DMS114 treated with DMSO at 0.1 percent for 48 hours (cell line): ENCODE measurements around the gene MEP1A.
"Not testable (repeated sequence)": the region's sequence is repeated elsewhere in the genome, so short reads cannot be mapped to it uniquely, and the experiment has no call there.

Source experiments
- DNase-seq: peaks from one replicate; lab custom pipeline; 2025; ENCODE audit not compliant: unreplicated experiment; lab: John Stamatoyannopoulos, UW

MEP1A gene

DNA sequence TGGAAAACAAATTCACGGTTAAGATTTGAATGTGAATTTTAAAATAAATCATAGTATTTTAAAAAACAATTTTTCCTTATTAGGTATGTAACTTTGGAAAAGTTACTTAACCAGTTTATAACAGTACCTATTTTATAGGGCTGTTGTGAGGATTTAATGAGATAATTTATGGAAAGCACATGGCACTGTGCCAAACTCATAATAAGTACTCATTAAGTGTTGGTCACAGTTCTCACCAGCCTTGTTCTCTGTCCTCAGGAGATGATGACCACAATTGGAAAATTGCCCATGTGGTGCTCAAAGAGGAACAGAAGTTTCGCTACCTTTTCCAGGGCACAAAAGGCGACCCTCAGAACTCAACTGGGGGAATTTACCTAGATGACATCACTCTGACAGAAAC is 39.6 kb downstream of the MEP1A start:
- DNase-seq, result no peak

DNA sequence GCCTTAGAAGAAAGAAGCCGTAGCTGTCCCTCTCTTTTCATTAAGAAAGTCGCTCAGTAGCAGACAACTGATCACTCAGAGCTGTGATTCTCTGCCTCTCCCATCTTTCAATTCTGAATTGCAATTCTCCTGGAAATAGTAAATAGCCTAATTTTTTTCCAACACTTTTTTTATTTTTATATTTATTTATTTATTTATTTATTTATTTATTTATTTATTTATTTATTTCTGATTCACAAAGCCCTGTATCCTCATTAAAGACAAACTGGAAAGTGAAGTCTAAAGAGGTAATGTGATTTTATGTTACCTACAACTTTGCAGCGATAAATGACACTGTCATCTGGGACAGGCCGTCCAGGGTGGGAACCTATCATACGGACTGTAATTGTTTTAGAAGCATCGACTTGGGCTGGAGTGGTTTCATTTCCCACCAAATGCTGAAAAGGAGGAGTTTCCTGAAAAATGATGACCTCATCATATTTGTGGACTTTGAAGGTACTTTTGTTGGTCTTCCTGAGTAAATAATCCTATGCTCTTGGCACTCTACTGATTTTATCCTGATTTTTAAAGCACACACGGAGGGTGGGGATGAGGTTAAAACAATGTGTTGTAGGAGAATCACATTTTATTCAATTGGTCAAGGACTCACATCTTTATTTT is 41.2 kb downstream of the MEP1A start:
- not testable (repeated sequence) for DNase-seq

DNA sequence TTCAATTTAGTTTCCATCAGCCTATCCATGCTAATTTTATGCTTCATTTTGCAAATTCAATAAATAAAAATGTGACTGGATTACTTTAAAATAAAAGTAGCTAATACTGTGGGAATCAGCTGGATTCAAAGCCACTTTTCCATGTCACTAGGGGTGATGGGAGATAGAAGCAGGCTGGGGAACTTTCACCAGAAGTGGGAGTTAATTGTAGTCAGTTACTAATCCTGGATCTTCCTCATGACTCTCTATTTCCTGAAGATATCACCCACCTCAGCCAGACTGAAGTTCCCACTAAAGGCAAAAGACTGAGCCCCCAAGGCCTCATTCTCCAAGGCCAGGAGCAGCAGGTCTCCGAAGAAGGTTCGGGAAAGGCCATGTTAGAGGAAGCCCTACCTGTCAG is 41.8 kb downstream of the MEP1A start:
- not testable (repeated sequence) for DNase-seq

DNA sequence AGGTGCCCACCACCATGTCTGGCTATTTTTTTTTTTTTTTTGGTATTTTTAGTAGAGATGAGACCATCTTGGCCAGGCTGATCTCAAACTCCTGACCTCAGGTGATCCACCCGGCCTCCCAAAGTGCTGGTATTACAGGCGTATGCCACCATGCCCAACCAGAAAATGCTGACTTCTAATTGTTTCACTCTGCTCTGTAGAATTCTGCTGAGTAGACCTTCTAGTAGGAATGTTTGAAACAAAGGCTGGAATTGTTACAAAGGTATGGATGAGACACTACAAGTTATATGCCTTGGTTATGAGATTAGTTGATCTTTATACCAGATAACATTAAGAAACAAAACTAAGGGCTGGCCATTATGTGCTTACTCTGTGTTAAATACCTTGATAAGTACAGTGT is 44.8 kb downstream of the MEP1A start:
- no peak for DNase-seq

DNA sequence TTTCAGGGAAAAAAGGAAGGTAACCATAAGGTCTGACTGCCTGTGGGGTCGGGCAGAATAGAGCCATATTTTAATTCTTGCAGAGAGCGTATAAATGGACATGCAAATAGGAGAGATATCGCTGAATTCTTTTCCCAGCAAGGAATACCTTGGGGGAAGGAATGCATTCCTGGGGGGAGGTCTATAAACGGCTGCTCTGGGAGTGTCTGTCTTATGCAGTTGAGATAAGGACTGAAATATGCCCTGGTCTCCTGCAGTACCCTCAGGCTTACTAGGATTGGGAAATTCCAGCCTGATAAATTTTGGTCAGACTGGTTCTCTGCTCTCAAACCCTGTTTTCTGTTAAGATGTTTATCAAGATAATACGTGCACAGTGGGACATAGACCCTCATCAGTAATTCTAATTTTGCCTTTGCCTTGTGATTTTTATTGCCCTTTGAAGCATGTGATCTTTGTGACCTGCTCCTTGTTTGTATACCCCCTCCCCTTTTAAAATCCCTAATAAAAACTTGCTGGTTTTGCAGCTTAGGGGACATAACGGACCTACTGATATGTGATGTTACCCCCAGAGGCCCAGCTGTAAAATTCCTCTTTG is 49.2 kb downstream of the MEP1A start:
- DNase-seq, result not testable (repeated sequence)

DNA sequence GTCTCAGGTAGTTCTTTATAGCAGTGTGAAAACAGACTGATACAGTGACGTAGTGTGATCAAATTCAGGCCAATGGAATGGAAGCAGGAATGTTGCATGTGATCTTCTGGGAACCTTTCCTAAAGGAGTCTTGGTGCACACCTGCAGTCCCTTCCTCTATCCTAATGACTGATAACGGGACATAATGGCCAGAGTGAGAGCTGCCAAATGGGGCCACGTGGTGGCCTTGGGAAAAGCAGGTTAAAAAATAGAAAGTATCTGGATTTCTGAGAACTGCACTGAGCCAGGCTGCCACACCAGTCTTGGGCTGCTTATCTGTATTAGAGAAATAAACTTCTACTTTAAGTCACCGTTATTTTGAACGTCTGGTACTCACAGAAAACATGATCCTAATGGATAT is 51.9 kb downstream of the MEP1A start:
- DNase-seq, result no peak

DNA sequence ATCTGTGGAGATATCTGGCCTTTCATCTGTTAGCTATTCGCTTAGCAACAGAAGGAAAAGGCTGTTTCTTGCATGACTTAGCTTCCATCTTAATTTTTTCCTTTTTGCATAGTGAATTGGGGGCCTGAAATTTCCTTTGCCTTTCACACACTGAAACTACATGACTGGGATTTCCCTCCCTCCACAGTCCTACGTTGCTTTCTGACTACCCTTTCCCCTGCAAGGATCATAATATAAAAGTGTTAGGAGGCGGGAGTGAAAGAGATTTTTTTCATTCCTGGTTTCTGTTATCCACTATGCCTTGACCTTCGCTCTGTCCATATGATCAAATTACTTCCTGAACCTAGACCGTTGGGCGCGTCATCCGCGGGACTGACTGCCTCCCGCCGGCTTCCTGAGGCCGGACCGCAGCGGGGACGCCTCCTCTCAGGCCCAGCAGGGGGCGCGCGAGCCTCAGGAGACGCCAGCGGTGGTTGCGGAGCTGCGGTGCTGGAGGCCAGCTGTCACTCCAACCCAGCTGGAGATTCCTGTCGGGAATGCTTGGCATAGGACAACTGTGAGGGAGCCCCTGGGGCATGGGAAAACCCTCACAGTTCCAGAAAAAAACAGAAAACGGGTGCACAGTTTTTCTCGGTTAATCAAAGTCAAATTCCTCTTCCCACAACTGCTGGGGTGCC is 55.6 kb downstream of the MEP1A start:
- peak; percentile 72 for DNase-seq

DNA sequence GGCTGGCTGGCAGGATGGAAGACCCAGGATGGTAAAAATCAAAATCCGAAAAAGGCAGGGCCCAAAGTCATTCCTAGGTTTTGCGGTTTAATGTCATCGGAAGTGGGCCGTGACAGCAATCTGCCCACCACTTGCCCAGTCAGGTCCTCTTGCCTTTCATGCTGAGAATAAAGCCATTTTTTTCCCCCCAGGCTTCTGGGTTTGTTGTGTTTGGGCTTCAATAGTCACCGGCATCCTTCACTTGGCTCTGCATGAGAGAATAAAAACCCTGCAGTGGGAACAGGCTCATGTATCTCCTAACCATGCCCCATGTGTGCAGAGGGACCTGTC is 56.1 kb downstream of the MEP1A start:
- DNase-seq, result no peak

DNA sequence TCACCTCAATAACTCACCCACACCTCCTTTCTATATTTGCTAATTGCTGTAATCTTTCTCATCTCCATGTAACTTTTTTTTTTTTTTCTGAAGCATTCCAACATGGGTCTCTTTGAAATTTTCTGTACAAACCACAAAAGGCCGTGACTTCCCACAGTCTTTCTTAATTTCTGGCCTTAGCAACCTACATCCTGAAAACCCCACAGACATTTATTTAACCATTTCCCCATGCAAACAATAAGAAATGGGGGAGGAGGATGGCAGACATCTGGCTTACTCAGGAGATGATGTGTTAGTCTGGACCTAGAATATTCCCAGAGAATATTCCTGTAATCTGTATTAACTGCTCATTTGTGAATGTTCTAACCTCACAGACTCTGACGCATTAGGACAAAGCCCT is 57.6 kb downstream of the MEP1A start:
- no peak for DNase-seq

DNA sequence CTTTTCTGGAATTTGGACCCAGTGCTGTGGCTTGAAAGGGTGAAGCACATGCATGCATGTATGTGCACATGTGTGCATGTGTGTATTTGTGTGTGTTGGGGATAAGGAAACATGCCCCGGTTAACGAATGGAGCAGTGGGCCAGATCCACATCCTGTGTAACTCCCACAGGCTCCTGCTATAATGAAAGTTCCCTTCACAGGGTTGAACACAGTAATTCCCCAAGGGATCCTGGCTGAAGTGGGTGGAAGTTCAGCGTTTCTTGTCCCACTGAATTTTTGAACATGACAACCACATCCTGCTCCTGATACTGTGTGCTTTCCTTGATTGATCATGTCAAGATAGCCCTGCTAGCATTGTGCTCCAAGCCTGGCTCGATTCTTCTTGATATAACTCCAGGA is 58.4 kb downstream of the MEP1A start:
- DNase-seq, result not testable (repeated sequence)

DNA sequence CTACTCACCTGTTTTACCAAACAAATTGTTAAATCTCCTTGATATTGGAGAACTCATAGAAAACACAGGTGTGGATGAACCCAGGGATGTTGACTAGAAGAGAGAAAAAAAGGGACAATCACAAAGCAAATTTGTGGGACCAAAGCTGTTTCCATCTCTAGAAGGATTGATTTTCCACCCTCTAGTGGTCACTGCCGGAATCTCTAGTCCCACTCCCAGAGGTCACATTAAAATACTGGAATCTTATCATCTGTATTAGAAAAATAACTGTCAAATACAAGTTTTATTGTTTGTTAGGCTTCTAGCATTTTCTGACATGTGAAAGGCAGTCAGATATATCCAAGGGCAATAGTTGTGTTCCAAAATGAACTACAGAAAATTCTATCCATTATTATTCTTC is 62.8 kb downstream of the MEP1A start:
- peak; percentile 14 for DNase-seq

DNA sequence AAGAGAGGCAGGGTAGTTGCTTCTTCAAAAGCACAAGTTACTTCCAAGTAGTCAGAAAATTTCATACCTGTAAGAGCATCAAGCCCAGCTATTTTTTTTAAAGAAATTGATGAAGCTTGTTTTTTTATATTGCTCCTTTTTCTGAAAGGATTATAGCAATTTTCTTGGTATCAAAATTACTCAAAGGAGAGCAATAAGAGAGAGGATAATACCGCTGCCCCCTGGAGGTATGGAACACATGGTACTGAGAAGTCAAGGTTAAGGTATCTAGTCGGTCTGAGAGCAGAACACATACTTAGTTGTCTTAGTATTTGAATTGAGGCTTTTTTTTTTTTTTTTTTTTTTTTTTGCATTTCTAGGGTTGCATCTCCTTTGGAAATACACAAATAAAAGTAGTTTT is 69.2 kb downstream of the MEP1A start:
- DNase-seq, result no peak

DNA sequence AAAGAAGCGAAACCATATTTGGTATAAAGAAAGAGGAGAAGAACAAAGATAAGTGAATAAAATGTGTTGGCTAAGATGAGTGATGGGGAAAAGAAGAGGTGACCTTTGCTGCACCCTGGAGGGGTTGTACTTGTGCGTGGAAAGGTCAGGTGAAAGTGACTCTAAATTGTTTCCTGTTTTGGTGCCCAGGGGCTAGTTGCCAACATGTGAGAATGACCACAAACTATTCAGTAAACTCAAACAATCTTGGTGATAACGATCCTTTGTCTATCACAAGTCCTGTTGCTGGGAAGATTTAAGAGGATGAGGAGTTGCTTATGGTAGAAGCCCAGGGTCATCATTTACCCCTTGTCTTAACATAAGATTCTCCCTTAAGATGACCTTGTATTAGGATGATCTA is 70.6 kb downstream of the MEP1A start:
- no peak for DNase-seq

DNA sequence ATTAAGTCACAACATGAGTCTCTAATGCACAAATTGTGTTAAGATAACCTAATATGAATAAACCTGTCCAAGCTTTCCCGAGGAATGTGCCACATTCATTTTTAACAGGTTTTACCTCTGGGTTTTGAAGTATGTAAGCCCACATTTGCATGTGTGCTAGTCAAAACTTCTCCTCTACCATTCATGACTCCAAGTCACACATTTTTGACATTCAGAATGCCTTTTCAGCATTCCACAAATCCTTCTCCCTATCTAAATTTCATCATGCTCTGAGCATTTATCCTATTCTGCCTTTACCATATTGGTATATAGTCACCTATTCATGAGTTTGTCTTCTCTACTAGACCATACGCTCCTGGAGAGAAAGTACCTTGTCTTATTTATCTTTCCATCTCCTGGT is 72.0 kb downstream of the MEP1A start:
- no peak for DNase-seq

DNA sequence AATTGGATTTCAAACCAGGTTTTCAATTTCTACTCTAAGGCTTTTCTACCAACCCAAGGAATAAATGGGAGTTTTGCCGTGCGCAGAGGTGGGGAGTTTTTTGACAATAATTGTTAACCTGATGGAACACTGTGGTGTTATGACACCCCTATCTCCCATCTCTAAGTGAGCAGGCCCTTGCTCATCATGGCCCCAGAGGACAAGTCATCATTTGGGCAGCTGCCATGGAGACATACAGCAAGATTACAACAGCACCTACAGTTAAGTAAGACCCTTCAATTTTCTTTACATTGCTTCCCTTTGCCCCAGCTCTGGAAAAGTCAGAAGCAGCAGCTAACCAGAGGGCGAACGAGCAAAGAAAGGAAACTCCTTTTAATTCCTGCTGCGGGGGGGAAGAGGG is 74.2 kb downstream of the MEP1A start:
- DNase-seq, result no peak

DNA sequence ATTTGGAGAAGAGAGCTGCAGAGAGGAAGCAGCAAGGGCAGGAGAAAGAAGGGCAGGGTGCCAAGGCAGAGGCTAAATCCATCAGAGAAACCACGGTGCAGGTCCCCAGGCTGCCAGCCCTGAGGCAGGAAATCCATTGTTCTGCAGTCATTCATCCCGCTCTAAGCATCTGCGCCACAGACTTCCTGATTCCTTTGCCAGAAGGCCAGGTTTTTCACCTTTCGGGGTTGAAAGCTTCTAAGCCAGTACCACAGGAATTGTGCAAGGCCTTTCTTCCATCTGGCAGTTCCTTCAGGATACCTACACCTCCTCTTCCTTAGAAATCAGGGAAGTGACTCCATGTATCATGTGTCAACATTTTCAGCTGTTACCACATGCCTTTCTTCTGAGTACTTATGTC is 82.9 kb downstream of the MEP1A start:
- no peak for DNase-seq

DNA sequence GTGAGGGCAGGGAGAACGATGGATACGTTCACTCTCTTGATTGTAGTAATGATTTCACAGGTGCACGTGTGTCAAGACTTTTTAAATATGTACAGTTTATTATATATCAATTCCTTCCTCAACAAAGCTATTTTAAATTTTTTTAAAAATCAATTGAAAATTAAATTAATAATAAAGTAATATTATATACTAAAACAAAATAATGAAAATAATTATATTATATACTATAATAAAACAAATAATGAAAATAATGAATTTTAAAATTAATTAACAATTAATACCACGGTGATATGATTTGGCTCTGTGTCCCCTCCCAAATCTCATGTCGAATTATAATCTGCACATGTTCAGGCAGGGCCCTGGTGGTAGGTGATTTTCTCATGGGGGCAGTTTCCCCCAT is 85.8 kb downstream of the MEP1A start:
- DNase-seq, result no peak

DNA sequence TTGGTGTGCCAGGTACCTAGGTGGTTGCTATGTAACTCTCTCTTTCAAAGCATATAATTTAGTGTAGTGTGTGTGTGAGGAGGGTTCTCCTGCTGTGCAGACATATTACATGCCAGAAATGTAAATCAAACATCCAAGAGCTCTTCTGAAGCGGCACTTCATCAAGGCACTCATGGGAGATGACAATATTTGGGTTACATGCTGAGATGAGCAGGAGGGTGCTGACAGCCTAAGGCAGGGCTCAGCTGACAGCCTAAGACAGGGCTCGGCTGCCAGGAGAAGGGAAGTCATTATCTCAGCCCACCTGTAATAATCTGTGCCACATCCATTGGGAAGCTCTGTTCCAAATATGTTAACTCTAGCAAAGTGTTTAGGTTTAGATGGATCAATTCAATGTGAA is 89.5 kb downstream of the MEP1A start:
- DNase-seq, result no peak

DNA sequence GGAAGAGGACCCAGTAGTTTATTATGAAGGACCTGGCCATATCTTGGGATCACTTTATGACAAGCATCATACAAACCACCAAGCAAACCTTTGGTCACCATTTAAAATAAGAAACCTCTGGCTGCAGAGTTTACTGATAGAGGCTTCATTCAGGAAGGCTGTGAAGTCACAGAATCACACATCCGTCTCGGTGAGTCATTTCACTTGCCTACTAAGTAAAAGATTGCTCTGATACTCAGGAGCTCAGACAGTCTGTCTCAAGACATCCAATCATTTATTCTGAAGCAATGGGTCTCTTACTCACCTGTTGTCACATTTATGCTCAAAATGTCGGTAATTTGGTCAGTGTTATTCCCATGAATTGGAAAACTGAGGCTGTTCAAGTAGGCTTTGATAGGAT is 94.8 kb downstream of the MEP1A start:
- no peak for DNase-seq

DNA sequence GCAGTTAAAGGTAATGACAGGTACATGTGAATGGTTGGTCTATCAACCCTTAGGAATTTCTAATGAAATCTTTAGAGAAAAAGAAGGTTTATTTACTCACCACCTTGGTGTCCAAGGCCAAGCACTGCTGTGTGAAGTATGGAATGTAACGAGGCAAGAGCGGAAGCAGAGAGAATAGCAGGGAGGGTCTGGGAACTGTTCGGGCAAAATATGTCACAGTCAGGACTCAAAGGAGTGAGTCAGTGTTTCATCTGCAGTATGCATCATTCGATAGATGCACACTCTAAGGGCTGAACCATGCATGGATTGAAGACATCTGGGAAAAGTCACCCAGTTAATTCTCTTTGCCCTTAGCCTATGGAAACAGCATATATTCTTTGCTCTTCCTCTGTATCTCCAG is 95.4 kb downstream of the MEP1A start:
- DNase-seq, result no peak
